GM18526 (cell line): ENCODE measurements around the gene BIRC6.

Experiments
- POLR2A ChIP-seq: IDR thresholded peaks from 3 replicates; pipeline ENCODE4 v1.6.1; 2011; ENCODE audit not compliant: insufficient read length; ENCODE audit errors: extremely low read depth

The BIRC6 gene

DNA sequence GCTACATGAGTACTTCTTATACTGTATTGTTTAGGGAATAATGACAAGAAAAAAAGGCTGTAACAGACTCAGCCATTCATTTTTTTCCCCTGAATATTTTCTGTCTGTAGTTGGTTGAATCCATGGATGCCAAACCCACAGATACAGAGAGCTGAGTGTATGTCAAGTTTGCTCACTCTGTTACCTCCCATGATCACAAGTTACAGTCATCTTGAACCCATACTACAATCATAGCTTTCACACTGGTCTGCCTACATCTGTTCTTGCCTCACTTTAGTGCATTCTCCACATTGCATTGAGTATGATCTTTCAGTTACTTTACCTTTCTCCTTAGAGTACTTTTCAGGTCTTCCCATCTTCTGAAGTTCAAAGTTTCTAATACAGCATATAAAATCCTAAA is 94.0 kb downstream of the BIRC6 start:
- no peak for TF ChIP-seq POLR2A

DNA sequence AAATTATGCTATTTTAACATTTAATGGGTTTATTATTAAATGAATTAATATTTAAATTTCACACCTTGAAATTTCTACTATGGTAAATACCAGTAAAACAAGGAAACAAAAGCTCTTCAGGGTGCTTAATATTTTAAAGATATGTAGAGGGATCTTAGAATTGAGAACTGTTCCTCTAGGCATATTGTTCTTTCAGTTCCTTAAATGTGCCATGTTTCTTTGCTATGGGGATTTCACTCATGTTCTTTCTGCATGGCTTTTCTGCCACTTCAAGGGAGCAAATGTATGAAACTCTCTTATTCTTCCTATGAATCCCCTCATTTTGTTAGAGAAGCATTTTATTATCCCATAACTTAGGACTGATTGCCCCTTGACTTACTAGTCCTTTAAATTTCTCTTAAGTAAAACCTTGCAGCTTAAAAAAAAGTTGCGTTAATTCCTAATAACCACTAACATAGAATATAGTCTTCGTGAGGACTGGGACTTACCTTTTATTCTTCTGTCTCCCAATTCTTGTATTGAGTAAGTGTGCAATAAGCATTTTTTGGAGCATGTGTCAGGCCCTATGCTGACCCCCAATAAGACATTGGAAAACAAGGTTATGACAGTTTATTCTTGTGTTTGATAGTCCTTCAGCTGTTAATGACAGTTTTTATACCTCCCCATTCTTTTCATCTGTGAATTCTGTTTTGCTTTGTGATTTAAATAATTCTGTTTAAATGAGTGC is 95.7 kb downstream of the BIRC6 start:
- no peak for TF ChIP-seq POLR2A

DNA sequence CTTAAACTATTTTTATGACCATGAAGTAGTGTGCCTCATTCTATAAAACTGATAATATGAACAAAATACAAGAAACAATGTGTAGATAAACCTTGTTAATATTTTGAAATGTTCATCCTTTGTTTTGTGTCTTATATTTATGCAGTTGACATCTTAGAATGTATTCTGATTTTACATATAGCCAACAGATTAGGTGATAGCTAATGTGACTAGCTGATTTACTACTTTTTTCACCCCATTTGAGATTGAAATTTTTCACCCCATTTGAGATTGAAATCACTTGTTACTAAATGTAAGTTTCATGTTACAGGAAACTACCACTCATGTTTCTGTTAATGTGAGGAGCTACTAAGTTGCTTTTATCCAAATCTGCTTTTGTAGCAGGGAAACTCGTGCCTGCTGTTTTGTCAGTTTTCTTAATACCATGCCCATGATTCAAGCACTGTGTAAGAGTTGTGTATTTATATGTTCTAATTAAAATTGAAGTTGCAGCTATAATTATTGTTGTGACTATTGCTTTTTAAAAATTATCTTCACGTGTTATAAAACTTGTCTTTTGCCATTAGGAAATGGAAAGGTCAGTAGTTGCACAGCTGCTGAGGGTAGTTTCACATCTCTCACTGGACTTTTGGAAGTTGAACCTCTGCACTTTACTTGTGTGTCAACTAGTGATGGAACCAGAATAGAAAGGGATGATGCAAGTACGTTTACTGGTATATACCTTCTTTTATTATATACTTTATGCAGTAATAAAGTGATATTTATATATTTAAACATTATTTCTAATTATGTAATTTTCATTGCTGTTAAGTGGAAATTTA is 96.6 kb downstream of the BIRC6 start:
- TF ChIP-seq POLR2A = no peak

DNA sequence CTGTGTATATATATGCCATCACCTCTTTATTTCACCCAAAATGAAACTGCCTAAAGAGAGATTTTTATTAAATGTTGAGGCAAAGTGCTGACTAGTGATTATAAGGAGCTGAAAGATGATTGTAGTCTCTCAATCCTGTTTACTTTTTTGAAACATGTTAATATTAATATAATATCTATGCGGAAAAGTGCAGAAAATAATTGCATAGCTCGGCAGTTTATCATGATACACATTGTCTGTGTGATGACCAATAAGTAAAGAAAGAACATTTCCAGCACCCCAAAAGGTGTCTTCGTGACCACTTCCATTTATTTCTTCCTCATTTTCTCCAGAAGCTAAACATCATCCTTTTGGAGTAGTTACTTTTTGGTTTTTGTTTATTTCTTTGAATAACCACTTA is 99.0 kb downstream of the BIRC6 start:
- TF ChIP-seq POLR2A = no peak

DNA sequence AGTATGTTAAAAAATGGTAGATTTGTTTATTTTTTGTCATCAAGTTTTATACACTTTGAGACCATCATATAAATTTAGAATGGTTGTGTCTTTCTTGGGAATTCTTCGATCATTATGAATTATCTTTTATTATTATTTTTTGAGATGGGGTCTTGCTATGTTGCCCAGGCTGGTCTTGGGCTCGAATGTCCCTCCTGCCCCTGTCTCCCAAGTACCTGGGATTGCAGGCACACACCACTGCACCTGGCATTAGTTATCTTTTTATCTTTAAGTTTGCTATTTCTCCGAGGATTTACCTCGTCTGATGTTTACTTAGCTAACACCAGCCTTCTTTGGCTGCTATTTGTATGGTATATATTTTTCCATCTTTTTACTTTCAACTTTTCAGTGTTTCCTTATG is 100.0 kb downstream of the BIRC6 start:
- no peak for TF ChIP-seq POLR2A

DNA sequence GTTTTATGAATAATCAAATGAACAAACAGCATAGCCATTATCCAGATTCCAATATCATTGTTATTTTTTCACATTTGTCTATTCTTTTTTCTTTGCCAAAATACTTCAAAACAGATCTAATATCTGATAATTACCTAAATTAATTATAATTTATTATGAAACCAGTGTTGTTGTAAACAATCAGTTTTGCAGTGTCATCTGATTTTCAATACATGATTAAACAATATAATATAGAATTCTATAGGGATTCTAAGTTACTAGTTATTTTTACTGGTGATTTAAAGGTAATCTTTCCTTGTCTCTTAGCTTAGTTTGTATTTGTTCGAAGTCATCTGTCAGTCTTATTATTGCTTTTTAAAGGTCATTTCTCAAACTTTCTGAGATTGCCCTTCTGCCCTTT is 101.0 kb downstream of the BIRC6 start:
- TF ChIP-seq POLR2A = no peak

DNA sequence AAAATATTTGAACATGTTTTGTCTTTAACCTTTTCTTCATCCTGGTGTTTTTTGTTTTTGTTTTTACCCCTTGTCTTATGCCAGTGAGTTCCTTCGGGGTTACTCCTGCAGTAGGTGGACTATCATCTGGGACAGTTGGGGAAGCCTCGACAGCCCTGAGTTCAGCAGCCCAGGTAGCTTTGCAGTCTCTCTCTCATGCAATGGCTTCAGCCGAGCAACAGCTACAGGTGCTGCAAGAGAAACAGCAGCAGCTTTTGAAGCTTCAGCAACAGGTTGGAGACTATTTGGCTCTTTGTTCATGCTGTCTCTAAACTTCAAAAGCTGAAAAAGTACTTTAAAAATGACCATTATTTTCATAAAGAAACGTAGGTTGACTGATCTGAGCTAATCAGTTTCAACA is 106.3 kb downstream of the BIRC6 start:
- no peak for TF ChIP-seq POLR2A

DNA sequence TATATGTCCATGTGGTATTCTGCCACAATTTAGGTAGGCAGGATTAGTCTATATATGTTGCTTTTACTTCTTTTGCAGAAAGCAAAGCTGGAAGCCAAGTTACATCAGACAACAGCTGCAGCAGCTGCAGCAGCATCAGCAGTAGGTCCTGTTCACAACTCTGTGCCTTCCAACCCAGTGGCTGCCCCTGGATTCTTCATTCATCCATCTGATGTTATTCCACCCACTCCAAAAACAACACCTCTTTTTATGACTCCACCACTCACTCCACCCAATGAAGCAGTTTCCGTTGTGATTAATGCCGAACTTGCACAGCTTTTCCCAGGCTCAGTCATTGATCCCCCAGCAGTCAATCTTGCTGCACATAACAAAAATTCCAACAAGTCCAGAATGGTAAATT is 107.6 kb downstream of the BIRC6 start:
- no peak for TF ChIP-seq POLR2A

DNA sequence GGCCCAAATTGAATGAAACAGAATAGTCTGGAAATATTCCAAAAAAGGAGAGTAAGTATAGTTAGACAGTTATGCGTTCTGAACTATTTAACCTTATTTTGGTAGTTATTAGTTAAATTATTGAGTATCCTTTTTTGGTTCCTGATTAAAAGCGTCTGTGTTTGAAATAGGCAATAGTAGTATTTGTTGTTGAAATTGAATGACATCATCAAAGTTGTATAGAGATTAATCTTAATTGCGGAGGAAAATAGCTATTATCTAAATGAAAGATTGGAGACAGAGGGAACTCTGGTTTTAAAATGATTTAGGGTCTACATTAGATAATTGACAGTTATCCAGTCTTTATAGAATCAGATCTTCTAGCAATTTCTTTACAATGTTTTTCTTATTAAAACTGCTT is 115.8 kb downstream of the BIRC6 start:
- TF ChIP-seq POLR2A = no peak

DNA sequence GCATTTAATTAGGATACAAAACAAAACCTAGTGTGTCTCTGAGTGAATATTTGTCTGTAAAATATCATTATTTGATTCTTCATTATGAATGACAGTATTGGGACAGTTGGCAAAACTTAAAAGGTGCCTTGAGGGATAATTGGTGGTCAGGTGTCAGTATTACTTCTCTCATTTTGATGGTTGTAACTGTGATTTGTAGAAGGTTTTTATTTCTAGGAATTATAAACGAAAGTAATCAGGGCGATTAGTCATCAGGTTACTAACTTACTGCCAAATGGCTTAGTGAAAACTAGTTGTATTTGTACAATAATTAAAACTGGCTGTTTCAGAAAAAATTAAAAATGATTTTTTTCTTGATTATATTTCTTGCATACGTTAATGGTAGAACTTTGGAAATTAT is 117.6 kb downstream of the BIRC6 start:
- no peak for TF ChIP-seq POLR2A

DNA sequence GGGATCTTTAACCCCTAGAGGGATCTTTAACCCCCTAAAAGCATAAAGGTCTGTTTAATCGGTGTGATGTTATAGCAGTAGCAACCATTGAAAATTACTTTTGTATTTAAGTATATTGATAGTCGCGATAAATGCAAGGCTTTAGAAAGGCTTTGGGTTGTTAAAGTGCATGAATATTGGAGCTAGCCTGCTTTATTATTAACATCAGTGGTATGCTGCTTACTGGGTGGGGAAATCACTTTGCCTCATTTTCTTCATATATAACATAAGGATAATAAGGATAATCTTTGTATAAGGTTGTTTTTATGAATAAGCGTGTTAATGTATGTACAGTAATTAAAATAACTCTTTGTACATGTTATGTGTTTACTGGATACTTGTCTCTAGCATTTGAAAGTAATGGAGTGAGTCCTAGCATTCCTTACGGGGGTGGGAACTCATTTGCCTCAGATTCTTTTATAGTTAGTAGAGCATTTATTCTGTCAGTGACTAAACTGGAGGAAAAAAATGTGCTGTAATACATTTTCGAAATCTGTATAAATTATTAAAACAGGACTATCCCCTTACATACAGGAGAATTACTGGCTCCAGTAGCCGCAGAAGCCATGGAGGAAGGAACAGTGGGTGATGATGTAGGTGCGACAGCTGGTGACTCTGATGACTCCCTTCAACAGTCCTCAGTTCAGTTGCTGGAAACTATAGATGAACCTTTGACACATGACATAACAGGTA is 122.2 kb downstream of the BIRC6 start:
- TF ChIP-seq POLR2A = no peak

DNA sequence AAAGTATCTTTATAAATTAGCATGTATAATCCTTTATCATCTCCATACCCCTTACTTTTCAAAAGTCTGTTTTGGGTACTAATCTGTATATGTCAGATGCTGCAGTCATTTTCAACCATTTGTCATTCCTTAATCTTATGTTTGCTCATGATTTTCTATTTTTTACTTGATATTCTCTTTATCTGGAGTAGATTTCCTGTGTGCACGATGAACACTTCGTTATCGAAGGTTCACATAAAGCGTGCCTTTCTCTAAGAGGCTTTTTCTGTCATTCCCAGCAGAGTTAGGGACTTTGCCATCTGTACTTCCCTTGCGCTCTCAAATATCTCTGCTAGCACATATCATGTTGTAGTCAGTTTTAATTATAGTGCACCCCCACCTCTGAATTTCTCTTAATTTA is 123.2 kb downstream of the BIRC6 start:
- TF ChIP-seq POLR2A = no peak

DNA sequence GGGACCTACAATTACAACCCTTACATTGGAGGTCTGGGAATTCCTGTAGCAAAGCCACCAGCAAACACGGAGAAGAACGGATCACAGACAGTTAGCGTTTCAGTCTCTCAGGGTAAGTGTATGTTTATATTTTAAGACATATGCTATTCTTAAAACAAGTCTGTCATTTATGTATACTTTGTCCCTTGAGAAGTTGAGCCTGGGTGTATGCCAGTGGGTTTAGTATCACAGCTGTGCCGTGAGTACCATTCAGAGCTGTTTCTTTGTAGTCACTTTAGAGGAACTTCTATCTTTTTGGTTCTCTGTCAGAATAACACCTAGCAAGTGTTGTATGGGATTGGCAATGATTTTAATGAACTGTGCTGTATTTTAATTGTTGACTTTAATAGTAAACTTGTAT is 125.6 kb downstream of the BIRC6 start:
- no peak for TF ChIP-seq POLR2A

DNA sequence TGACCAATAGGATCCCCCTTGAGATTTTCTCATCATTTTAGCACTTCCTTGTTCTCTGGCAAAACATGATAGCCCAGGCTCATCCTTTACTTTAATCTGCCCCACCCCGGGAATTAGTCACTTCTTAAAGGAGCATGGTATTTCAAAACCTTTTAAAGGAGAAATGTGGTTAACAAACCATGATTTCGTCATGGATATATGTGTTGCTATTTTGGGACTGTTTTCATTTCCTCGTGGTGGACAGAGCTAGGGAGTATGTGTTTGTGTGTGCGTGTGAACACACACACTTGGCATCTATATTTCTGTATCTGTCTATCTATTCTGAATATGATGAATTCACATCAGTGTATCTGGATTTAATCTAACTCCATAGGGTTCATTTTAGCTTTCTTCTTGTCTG is 128.1 kb downstream of the BIRC6 start:
- TF ChIP-seq POLR2A = no peak

DNA sequence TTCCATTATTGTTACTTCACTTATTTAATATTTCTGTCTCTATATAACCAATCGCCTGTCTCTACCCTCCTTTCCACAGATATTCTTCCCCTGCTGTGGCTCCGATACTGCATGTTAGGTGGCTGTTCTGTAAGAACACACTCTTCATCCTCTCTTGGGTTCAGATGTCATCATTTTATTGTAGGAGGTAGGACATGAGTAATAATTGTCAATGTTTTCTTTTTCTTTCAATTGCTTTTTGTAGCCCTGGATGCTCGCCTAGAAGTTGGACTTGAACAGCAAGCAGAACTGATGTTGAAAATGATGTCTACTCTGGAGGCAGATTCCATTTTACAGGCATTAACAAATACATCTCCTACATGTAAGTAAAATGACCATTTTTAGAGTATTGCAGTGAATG is 128.6 kb downstream of the BIRC6 start:
- TF ChIP-seq POLR2A = no peak

DNA sequence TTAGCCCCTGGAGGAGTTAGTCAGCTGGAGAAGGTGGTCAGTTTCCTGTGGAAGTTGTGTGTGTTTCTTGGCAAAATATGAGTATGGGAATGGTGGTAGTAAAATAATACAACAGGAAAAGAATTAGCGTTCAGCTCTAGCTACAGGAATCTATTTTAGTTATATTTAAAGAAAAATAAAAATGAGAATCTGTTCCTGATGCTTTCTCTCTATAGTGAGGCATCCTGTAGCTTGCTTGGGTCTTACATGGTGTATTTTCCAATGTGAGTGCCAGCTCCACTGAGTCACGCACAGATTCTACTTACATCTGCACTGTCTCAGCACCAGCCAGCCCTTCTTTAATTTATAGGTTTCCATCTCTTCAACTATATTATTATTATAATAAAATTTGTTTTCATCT is 132.2 kb downstream of the BIRC6 start:
- no peak for TF ChIP-seq POLR2A

DNA sequence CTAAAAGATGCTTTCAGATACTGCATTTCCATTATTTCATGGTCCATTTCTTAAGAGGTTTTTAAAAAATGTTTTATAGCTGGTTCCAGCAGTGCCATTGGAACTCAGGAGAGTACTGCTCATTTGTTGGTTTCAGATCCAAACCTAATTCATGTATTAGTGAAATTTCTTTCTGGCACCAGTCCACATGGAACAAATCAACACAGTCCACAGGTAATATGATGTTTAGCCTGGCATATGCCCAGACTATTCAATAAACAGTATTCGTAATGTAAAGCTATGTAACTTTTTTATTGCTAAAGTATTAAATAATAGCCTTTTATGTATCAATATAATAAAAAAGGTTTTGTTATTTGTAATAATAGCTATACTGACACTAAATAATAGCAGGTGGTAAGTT is 134.5 kb downstream of the BIRC6 start:
- no peak for TF ChIP-seq POLR2A

DNA sequence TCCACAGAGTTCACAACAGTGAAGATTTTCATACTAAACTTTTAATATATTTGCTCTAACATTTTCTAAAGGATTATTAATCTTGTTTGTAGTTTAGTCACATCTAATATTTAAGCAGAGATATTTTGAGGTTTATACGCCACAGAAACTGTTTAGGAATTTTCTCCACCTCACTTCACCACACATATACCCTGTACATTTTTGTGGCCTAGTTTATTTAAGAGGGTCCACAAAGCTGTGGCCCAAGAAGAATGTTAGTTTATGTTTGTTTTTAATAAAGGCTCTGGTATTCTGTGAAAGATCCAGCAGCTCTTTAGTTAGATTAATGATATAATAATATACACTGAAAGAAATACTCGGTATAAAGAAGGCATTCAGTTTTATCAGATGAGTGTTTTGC is 138.3 kb downstream of the BIRC6 start:
- no peak for TF ChIP-seq POLR2A
